ENCODE results near the gene PFN1. TPM values are rescaled to one million over a fixed set of nuclear protein-coding genes. Genes with fewer than 3 reads are reported as not detected.

PFN1 gene
- total and polyA plus RNA-seq, 9 of the 15 experiments (the other 6 are each of a cell fraction or from before 2014, with no cell fraction given), result 60.5 to 1,479 (median 456) TPM

DNA sequence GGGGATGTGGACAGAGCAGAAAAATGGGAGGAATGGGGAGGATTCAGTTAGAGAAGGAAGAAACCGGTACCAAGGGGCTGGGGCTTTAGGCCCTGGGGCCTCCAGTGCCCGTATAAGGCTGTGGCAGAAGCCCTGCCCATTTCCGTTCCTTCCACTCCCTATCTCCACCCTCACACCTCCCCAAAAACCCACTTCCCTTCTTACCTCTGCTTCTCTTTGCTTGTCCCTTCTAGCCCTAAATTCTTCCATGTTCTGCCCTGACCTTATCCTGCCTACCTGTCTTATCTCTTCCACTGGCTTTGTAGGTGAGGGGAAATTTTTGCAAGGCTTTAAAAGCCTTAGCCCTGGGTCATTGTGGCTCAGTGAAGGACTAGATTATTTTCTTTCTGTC, 4.2 kb downstream of the PFN1 start (continued):
- TF ChIP-seq, protein P1, sequence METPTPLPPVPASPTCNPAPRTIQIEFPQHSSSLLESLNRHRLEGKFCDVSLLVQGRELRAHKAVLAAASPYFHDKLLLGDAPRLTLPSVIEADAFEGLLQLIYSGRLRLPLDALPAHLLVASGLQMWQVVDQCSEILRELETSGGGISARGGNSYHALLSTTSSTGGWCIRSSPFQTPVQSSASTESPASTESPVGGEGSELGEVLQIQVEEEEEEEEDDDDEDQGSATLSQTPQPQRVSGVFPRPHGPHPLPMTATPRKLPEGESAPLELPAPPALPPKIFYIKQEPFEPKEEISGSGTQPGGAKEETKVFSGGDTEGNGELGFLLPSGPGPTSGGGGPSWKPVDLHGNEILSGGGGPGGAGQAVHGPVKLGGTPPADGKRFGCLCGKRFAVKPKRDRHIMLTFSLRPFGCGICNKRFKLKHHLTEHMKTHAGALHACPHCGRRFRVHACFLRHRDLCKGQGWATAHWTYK (CRISPR knock-in tag; IDR thresholded peaks at IDR 0.05), result 0 out of 2 replicates have a peak, but pooled peaks have one; percentile 50
- TF ChIP-seq SPI1 (IDR thresholded peaks at IDR 0.05; ENCODE audit: borderline replicate concordance, low read depth, low read length), result peak; percentile 43; the same call in 1 of the 2 replicates
- TF ChIP-seq RBM22 (IDR thresholded peaks at IDR 0.05; ENCODE audit: low read depth, low read length, poor library complexity, severe bottlenecking), result no peak
- TF ChIP-seq PML (IDR thresholded peaks at IDR 0.05; ENCODE audit: low read length), result 0 out of 2 replicates have a peak, but pooled peaks have one; percentile 18
- TF ChIP-seq HNRNPL (IDR thresholded peaks at IDR 0.05; ENCODE audit: low read depth, low read length), result 0 out of 2 replicates have a peak, but pooled peaks have one; percentile 41
- no peak for TF ChIP-seq ZNF75A (CRISPR knock-in tag; IDR thresholded peaks at IDR 0.05)
- TF ChIP-seq, protein P2, sequence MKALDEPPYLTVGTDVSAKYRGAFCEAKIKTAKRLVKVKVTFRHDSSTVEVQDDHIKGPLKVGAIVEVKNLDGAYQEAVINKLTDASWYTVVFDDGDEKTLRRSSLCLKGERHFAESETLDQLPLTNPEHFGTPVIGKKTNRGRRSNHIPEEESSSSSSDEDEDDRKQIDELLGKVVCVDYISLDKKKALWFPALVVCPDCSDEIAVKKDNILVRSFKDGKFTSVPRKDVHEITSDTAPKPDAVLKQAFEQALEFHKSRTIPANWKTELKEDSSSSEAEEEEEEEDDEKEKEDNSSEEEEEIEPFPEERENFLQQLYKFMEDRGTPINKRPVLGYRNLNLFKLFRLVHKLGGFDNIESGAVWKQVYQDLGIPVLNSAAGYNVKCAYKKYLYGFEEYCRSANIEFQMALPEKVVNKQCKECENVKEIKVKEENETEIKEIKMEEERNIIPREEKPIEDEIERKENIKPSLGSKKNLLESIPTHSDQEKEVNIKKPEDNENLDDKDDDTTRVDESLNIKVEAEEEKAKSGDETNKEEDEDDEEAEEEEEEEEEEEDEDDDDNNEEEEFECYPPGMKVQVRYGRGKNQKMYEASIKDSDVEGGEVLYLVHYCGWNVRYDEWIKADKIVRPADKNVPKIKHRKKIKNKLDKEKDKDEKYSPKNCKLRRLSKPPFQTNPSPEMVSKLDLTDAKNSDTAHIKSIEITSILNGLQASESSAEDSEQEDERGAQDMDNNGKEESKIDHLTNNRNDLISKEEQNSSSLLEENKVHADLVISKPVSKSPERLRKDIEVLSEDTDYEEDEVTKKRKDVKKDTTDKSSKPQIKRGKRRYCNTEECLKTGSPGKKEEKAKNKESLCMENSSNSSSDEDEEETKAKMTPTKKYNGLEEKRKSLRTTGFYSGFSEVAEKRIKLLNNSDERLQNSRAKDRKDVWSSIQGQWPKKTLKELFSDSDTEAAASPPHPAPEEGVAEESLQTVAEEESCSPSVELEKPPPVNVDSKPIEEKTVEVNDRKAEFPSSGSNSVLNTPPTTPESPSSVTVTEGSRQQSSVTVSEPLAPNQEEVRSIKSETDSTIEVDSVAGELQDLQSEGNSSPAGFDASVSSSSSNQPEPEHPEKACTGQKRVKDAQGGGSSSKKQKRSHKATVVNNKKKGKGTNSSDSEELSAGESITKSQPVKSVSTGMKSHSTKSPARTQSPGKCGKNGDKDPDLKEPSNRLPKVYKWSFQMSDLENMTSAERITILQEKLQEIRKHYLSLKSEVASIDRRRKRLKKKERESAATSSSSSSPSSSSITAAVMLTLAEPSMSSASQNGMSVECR (CRISPR knock-in tag; IDR thresholded peaks at IDR 0.05), result no peak
- no peak for TF ChIP-seq BRD9 (IDR thresholded peaks at IDR 0.05; ENCODE audit: low read depth, partially characterized antibody)
- TF ChIP-seq, protein P3, sequence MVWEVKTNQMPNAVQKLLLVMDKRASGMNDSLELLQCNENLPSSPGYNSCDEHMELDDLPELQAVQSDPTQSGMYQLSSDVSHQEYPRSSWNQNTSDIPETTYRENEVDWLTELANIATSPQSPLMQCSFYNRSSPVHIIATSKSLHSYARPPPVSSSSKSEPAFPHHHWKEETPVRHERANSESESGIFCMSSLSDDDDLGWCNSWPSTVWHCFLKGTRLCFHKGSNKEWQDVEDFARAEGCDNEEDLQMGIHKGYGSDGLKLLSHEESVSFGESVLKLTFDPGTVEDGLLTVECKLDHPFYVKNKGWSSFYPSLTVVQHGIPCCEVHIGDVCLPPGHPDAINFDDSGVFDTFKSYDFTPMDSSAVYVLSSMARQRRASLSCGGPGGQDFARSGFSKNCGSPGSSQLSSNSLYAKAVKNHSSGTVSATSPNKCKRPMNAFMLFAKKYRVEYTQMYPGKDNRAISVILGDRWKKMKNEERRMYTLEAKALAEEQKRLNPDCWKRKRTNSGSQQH (CRISPR knock-in tag; IDR thresholded peaks at IDR 0.05), result peak; percentile 65; the same call in 1 of the 2 replicates
- 0 out of 4 replicates have a peak, but pooled peaks of 1 of the 2 experiments have one; percentile 8 for TF ChIP-seq SIN3A (IDR thresholded peaks at IDR 0.05; ENCODE audit: borderline replicate concordance in 2 of 2, control insufficient read depth in 1 of 2, low read depth in 2 of 2, low read length in 2 of 2)
- TF ChIP-seq ZNF586 (CRISPR knock-in tag; conservative IDR thresholded peaks at IDR 0.05), result no peak
- no peak for TF ChIP-seq TSC22D4 (tag; IDR thresholded peaks at IDR 0.05)
- no peak for TF ChIP-seq TEAD2 (tag; IDR thresholded peaks at IDR 0.05)
- no peak for TF ChIP-seq ADNP (tag; IDR thresholded peaks at IDR 0.05)
- TF ChIP-seq, protein P4, sequence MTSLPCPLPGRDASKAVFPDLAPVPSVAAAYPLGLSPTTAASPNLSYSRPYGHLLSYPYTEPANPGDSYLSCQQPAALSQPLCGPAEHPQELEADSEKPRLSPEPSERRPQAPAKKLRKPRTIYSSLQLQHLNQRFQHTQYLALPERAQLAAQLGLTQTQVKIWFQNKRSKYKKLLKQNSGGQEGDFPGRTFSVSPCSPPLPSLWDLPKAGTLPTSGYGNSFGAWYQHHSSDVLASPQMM (CRISPR knock-in tag; IDR thresholded peaks at IDR 0.05), result no peak
- peak; percentile 33; the same call in 1 of the 2 replicates for TF ChIP-seq ZBTB17 (CRISPR knock-in tag; IDR thresholded peaks at IDR 0.05)
- TF ChIP-seq LCOR (CRISPR knock-in tag; IDR thresholded peaks at IDR 0.05), result no peak
- TF ChIP-seq ZNF444 (CRISPR knock-in tag; IDR thresholded peaks at IDR 0.05), result no peak
- no peak for TF ChIP-seq ZNF551 (CRISPR knock-in tag; IDR thresholded peaks at IDR 0.05)
- no peak for TF ChIP-seq SMAD2 (IDR thresholded peaks at IDR 0.05; ENCODE audit: low read depth, low read length)
- no peak for TF ChIP-seq RCOR1 (IDR thresholded peaks at IDR 0.05; ENCODE audit: borderline replicate concordance in 1 of 2, low read depth in 2 of 2, low read length in 2 of 2)
- TF ChIP-seq POLR2G (IDR thresholded peaks at IDR 0.05; ENCODE audit: low read depth, low read length), result peak; percentile 53; the same call in 1 of the 2 replicates
